Loucy (cell line): ENCODE data around the gene SLC25A41.

Experiments
- H2AFZ ChIP-seq: fragments of 200-600 bp; sonication (generic); 2 replicates; pipeline ENCODE4 v1.6.0; 2016; ENCODE audit warnings: antibody characterized with exemption, mild to moderate bottlenecking, low read length, moderate library complexity
- H3F3A ChIP-seq: fragments of 200-600 bp; 2 replicates; pipeline ENCODE4 v1.6.0; 2016; ENCODE audit warnings: antibody characterized with exemption, low read depth, mild to moderate bottlenecking
- H3K27me3 ChIP-seq: fragments of 200-600 bp; sonication (generic); 2 replicates; pipeline ENCODE4 v1.6.1; 2014; ENCODE audit warnings: low read length, mild to moderate bottlenecking; ENCODE audit not compliant: insufficient read depth, poor library complexity, severe bottlenecking
- H3K36me3 ChIP-seq: fragments of 200-600 bp; sonication (generic); 2 replicates; pipeline ENCODE4 v1.6.1; 2016; ENCODE audit warnings: low read length; ENCODE audit not compliant: insufficient read depth
- H3K4me1 ChIP-seq: fragments of 200-600 bp; sonication (generic); 2 replicates; pipeline ENCODE4 v1.5.1; 2014; ENCODE audit warnings: low read length, mild to moderate bottlenecking; ENCODE audit not compliant: insufficient read depth, poor library complexity, severe bottlenecking
- H3K4me2 ChIP-seq: fragments of 200-600 bp; sonication (generic); 2 replicates; pipeline ENCODE4 v1.6.0; 2014; ENCODE audit warnings: antibody characterized with exemption, low read length, low read depth, mild to moderate bottlenecking; ENCODE audit not compliant: poor library complexity, severe bottlenecking
- H3K4me3 ChIP-seq: fragments of 200-600 bp; sonication (generic); 2 replicates; pipeline ENCODE4 v1.5.1; 2014; ENCODE audit warnings: low read length, mild to moderate bottlenecking, mixed read lengths; ENCODE audit not compliant: poor library complexity, severe bottlenecking
- H3K79me2 ChIP-seq: fragments of 200-600 bp; sonication (generic); 2 replicates; pipeline ENCODE4 v1.6.1; 2014; ENCODE audit warnings: low read length; ENCODE audit not compliant: insufficient read depth
- H3K9ac ChIP-seq: fragments of 200-600 bp; sonication (generic); 2 replicates; pipeline ENCODE4 v1.6.0; 2014; ENCODE audit warnings: mild to moderate bottlenecking, low read depth, low read length, moderate library complexity; ENCODE audit not compliant: poor library complexity, severe bottlenecking
- H3K9me2 ChIP-seq: fragments of 200-600 bp; sonication (generic); replicated peaks from 2 replicates; pipeline ENCODE4 v1.6.1; 2016; ENCODE audit warnings: low read depth, low read length, mixed read lengths
- H3K9me3 ChIP-seq: fragments of 200-600 bp; sonication (generic); 2 replicates; pipeline ENCODE4 v1.6.1; 2014; ENCODE audit warnings: mild to moderate bottlenecking, antibody characterized with exemption, low read length, low read depth; ENCODE audit not compliant: insufficient read depth
- H4K20me1 ChIP-seq: fragments of 200-600 bp; sonication (generic); 2 replicates; pipeline ENCODE4 v1.6.0; 2014; ENCODE audit warnings: antibody characterized with exemption, low read length, mild to moderate bottlenecking; ENCODE audit not compliant: insufficient read depth, poor library complexity, severe bottlenecking
- EZH2phosphoT487 ChIP-seq: fragments of 200-600 bp; IDR thresholded peaks from 2 replicates; pipeline ENCODE4 v1.6.1; 2018; ENCODE audit warnings: antibody characterized with exemption, mild to moderate bottlenecking, moderate library complexity, borderline replicate concordance
- TF ChIP-seq, protein P1 (sequence below): fragments of 200-600 bp; sonication (generic); conservative IDR thresholded peaks from 2 replicates; pipeline ENCODE4 v1.5.1; 2014; ENCODE audit warnings: mild to moderate bottlenecking, antibody characterized with exemption, low read length

Gene SLC25A41

DNA sequence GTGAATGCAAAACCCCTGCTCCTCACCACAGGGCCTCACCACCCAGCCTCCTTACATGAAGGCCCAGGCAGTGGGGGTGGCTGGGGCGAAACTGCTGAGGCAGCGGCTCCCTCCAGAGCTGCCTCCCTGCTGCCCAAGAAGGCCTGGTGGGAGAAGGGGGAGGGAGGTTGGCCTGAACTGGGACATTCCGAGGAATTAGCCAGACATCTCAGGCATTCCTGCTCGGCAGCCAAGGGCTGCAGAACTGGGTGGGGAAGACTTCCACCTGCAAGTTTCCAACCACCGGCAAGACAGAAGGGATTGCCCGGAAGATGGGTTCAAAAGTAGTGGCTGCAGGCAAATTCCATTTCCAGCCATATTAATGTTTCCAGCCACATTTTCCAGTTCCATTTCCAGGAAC lies 55.5 kb downstream of the SLC25A41 start:
- peaks cover 34% of the 10 kb centered on the region; the same call in 1 of the 2 replicates for H3K36me3 ChIP-seq
- no peaks in the 10 kb centered on the region for H3K9me2 ChIP-seq
- no peaks in the 10 kb centered on the region for H3K9me3 ChIP-seq
- peaks cover 12% of the 10 kb centered on the region for H4K20me1 ChIP-seq
- no peaks in the 10 kb centered on the region for H3K79me2 ChIP-seq
- no peak for TF ChIP-seq EZH2phosphoT487
- TF ChIP-seq, protein P1, sequence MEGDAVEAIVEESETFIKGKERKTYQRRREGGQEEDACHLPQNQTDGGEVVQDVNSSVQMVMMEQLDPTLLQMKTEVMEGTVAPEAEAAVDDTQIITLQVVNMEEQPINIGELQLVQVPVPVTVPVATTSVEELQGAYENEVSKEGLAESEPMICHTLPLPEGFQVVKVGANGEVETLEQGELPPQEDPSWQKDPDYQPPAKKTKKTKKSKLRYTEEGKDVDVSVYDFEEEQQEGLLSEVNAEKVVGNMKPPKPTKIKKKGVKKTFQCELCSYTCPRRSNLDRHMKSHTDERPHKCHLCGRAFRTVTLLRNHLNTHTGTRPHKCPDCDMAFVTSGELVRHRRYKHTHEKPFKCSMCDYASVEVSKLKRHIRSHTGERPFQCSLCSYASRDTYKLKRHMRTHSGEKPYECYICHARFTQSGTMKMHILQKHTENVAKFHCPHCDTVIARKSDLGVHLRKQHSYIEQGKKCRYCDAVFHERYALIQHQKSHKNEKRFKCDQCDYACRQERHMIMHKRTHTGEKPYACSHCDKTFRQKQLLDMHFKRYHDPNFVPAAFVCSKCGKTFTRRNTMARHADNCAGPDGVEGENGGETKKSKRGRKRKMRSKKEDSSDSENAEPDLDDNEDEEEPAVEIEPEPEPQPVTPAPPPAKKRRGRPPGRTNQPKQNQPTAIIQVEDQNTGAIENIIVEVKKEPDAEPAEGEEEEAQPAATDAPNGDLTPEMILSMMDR, result no peak
- no peak overlapping the region for H2AFZ ChIP-seq
- no peak overlapping the region for H3K4me2 ChIP-seq
- no peak overlapping the region for H3K4me3 ChIP-seq
- H3K4me1 ChIP-seq, result peaks cover 6% of the 10 kb centered on the region
- H3K27me3 ChIP-seq, result no peaks in the 10 kb centered on the region
- H3F3A ChIP-seq, result no peaks in the 10 kb centered on the region
- H3K9ac ChIP-seq, result no peak overlapping the region

DNA sequence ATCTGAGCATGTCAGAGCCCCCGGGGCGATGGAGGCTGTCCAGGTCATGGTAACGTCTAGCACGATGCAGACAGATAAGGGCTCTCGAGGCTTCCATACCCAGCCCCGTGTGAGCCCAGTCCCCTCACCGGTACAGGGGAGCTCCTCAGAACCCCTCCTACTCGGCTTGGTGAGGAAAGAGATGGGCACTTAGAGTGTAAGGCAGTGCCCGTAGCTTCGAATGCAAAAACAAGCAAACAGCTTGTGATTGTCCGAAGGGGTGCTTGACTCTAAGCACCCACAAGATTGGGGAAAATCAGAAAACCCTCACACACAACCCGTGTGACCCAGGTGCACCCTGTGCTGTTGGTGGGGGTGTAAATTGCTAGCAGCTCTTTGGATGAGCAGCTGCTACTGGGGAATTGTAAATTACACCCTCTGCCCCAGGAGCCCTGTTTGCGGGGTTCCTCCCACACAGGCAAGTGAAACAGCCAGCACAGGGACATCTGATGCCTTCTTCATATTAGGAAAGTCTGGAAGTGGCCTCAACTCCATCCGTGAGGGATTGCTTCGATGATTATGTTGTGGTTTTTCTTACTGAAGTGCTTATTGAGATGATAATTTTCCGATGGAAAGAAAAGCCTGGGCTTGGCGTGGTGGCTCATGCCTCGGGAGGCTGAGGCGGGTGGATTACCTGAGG lies 56.9 kb downstream of the SLC25A41 start:
- Histone ChIP-seq H4K20me1 (peaks cover 12% of the 10 kb centered on the region), H3K79me2 (no peaks in the 10 kb centered on the region), H3K36me3 (peaks cover 26% of the 10 kb centered on the region; the same call in 1 of the 2 replicates), H3K4me2 (no peak overlapping the region), H3K27me3 (no peaks in the 10 kb centered on the region), H2AFZ (no peak overlapping the region), H3K4me1 (peaks cover 6% of the 10 kb centered on the region), H3K4me3 (no peak overlapping the region), H3K9me2 (no peaks in the 10 kb centered on the region), H3K9ac (no peak overlapping the region), H3K9me3 (no peaks in the 10 kb centered on the region), H3F3A (peaks cover 3% of the 10 kb centered on the region; the same call in 1 of the 2 replicates)
- TF ChIP-seq, protein P1, result no peak
- TF ChIP-seq EZH2phosphoT487, result no peak
